Chondrocyte (in vitro differentiated cells): ENCODE data around the gene AJUBA. TPM values are rescaled to one million over a fixed set of nuclear protein-coding genes. Genes with fewer than 3 reads are reported as not detected.
"Not testable (repeated sequence)": the region's sequence is repeated elsewhere in the genome, so short reads cannot be mapped to it uniquely, and the experiment has no call there.

Experiments
- DNase-seq: peaks from one replicate; pipeline ENCODE4 v3.0.0; 2021; ENCODE audit warnings: mixed read lengths, low spot score
- H3K27ac Mint-ChIP-seq: one replicate; pipeline ENCODE4 v1.8.0; 2021; ENCODE audit warnings: mild to moderate bottlenecking, moderate library complexity, mixed read lengths; ENCODE audit not compliant: unreplicated experiment
- H3K27me3 Mint-ChIP-seq: 2 replicates; pipeline ENCODE4 v1.8.0; 2021; ENCODE audit warnings: low read depth, mixed read lengths
- H3K36me3 Mint-ChIP-seq: 2 replicates; pipeline ENCODE4 v1.8.0; 2021; ENCODE audit warnings: low read depth, mixed read lengths
- H3K4me1 Mint-ChIP-seq: 2 replicates; pipeline ENCODE4 v1.8.0; 2021; ENCODE audit warnings: low read depth, mild to moderate bottlenecking, mixed read lengths
- H3K4me3 Mint-ChIP-seq: one replicate; pipeline ENCODE4 v1.8.0; 2021; ENCODE audit warnings: mild to moderate bottlenecking, moderate library complexity, mixed read lengths; ENCODE audit not compliant: unreplicated experiment
- H3K9me3 Mint-ChIP-seq: 2 replicates; pipeline ENCODE4 v1.8.0; 2021; ENCODE audit warnings: low read depth, mixed read lengths
- CTCF ChIP-seq: fragments of 200-600 bp; sonication (generic); IDR thresholded peaks from 2 replicates; pipeline ENCODE4 v1.5.0; 2021; ENCODE audit warnings: antibody characterized with exemption, mild to moderate bottlenecking, moderate library complexity
- total RNA-seq: library from RNA; stranded (reverse); gene quantifications from 3 replicates; pipeline ENCODE4 v1.2.1, GENCODE V29; 2021

The AJUBA gene
- total RNA-seq, 1 donor from 2014 or later: 124 TPM

DNA sequence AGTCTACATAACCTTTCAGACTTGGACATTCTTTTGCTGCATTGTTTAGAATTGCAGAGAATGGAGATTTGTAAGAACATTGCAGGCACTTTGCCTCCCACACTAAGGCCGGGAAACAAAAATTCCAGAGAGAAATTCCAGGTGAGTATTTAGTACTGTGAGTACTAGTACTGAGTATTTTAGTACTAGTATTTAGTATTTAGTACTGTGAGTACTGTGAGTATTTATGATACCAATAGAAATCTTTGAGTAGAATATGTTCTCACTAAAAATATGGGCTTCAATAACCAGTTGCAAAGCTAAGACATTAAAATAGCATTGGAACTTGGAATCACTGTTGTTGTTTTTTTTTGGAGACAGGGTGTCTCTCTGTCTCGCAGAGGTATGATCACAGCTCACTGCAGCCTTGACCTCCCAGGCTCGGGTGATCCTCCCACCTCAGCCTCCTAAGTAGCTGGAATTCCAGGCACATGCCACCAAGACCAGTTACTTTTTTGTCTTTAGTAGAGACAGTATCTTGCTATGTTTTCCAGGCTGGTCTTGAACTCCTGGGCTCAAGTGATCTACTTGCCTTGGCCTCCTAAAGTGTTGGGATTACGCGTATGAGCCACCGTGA, 20.2 kb downstream of the AJUBA start:
- H3K36me3 Mint-ChIP-seq: no peaks in the 10 kb centered on the region
- H3K9me3 Mint-ChIP-seq: no peaks in the 10 kb centered on the region
- no peak overlapping the region for H3K27ac Mint-ChIP-seq
- H3K27me3 Mint-ChIP-seq: no peaks in the 10 kb centered on the region
- H3K4me3 Mint-ChIP-seq: no peak overlapping the region
- DNase-seq: no peak
- H3K4me1 Mint-ChIP-seq: no peaks in the 10 kb centered on the region
- TF ChIP-seq CTCF: no peak

- no peak for TF ChIP-seq CTCF
- peaks cover 16% of the 10 kb centered on the region for H3K4me1 Mint-ChIP-seq
- peak overlapping the region; percentile 94 for H3K27ac Mint-ChIP-seq
- H3K9me3 Mint-ChIP-seq: no peaks in the 10 kb centered on the region
- DNase-seq: no peak
- H3K4me3 Mint-ChIP-seq: peak overlapping the region; percentile 91
- H3K36me3 Mint-ChIP-seq: peaks cover 5% of the 10 kb centered on the region
- H3K27me3 Mint-ChIP-seq: no peaks in the 10 kb centered on the region
These were observed 26.4 kb downstream of the AJUBA start for GRCh38 chr14:22955702-22956569.

- no peaks in the 10 kb centered on the region for H3K27me3 Mint-ChIP-seq
- H3K36me3 Mint-ChIP-seq: peaks cover 12% of the 10 kb centered on the region
- no peak for TF ChIP-seq CTCF
- H3K27ac Mint-ChIP-seq: no peak overlapping the region
- no peak for DNase-seq
- H3K9me3 Mint-ChIP-seq: no peaks in the 10 kb centered on the region
- no peak overlapping the region for H3K4me3 Mint-ChIP-seq
- H3K4me1 Mint-ChIP-seq: peaks cover 16% of the 10 kb centered on the region
These were observed 29.9 kb downstream of the AJUBA start for GRCh38 chr14:22952418-22952817.

DNA sequence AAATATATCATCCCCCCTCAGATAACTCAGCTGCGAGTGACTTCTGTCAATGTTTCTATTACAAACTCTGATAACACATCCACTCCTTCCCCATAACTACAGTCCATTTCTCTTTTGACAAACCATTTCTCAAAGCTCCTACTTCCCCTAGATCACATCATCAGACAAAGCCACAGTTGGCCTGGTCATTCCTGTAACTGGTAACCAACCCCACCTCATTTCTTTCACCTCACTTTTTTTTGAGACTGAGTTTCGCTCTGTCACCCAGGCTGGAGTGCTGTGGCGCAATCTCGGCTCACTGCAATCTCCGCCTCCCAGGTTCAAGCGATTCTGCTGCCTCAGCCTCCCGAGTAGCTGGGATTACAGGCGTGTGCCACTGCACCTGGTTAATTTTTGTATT, 30.6 kb downstream of the AJUBA start:
- H3K36me3 Mint-ChIP-seq: peaks cover 16% of the 10 kb centered on the region
- not testable (repeated sequence) for H3K27me3 Mint-ChIP-seq, H3K27ac Mint-ChIP-seq, H3K4me3 Mint-ChIP-seq, DNase-seq, H3K9me3 Mint-ChIP-seq
- peaks cover 16% of the 10 kb centered on the region for H3K4me1 Mint-ChIP-seq

DNA sequence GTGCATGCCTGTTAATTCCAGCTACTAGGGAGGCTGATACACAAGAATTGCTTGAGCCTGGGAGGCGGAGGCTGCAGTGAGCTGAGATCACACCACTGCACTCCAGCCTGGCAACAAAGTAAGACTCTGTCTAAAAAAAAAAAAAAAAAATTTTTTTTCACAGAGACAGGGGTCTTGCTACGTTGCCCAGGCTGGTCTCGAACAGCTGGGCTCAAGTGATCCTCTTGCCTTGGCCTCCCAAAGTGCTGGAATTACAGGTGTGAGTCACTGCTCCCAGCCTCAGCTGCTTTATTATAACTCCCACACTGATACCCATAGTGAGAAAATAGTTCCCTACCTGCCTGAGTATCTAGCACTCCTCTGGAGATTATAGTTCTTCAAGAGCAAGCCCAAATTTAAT, 36.7 kb downstream of the AJUBA start:
- Mint-ChIP-seq H3K4me1 (no peaks in the 10 kb centered on the region), H3K36me3 (peaks cover 18% of the 10 kb centered on the region), H3K4me3 (no peak overlapping the region), H3K27me3 (no peaks in the 10 kb centered on the region), H3K27ac (no peak overlapping the region), H3K9me3 (no peaks in the 10 kb centered on the region)
- TF ChIP-seq CTCF: no peak
- no peak for DNase-seq
